Measurements from ENCODE around the gene DEDD2. TPM values are rescaled to one million over a fixed set of nuclear protein-coding genes. Genes with fewer than 3 reads are reported as not detected.

The DEDD2 gene
- total RNA-seq, 1 experiment from 2014 or later = 72.2 TPM

DNA sequence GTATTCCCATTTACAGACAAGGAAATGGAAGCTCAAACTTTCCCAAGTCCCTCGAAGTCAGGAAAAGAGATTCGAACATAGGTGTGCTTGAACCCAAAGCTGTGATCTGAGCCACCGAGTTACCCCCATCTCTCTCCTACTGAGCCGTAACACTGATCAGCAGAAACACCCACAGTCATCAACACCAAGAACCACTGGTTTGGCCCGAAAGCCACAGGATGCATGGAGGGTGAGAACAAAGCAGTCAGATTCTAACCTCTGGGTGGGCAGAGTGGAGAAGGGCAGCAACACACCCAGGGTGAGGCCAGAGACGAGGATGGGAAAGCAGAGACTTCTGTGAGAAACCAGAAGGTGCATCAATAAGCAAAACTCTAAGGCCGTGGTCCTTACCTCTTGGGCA, 57.5 kb downstream of the DEDD2 start:
- in situ Hi-C loops (cut with HindIII; ENCODE audit: low pct_unique_long_range_greater_than_20kb, low sequenced_read_pairs) = no loop called here
- DNase-seq (ENCODE audit: low read depth) = no peak

DNA sequence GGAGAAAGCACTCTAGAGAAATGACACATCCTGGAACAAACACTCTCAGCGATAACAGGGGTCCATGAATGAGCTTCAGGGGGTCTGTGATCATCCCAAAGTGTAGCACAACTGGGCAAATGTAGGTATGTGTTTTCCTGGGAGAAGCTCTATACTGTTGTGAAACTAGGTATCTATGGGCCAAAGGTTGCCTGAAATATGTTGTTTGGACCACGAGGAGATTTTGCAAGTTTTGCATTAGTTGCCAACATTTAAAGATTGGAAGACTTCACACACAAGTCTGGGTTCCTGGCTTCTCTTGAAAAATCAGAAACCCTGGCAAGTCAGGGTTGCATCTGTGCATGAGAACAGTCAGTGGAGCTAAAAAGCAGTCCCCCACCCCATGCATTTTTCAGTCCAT, 58.6 kb downstream of the DEDD2 start:
- in situ Hi-C loops (cut with HindIII; ENCODE audit: low pct_unique_long_range_greater_than_20kb, low sequenced_read_pairs) = no loop called here
- no peak for DNase-seq (ENCODE audit: low read depth)

DNA sequence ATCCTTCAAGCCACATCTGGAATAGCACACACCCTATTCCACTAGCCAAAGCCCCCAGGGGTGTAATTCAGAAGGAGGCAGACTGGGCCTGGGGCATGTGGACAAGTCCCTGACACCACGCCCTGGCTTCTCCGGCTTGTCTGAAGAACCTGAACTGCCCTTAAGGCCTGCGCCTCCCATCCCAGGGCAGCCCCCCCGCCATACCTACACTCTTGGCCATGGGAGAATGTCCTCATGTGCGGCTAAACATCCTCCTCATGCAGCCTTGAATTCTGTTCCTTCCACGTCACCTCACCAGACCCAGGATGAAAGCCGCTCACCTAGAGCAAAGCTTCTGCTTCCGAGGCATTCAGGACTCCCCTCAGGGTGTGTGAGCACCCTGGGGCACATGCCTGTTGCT, 60.9 kb downstream of the DEDD2 start:
- no peak for DNase-seq (ENCODE audit: low read depth)
- in situ Hi-C loops (cut with HindIII; ENCODE audit: low pct_unique_long_range_greater_than_20kb, low sequenced_read_pairs) = no loop called here

DNA sequence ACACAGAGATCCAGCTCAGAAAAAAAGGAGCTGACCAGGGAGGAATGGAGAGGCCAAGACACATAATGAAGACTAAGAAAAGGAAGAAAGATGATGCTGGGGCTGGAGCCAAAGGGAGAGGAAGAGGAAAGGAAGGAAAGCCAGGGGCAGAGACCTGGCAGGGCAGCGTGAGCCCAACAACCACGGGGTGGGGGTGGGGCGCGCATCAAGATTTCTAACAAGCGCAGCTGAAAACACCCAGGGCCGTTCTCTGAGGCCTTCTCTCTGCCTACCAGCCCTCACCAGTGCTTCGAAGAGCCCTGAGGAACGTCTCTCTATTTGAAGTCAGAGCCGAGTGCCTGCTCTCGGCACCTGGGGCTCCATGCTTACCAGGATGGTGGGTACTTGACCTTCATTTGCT, 61.7 kb downstream of the DEDD2 start:
- in situ Hi-C loops (cut with HindIII; ENCODE audit: low pct_unique_long_range_greater_than_20kb, low sequenced_read_pairs) = no loop called here
- no peak for DNase-seq (ENCODE audit: low read depth)

DNA sequence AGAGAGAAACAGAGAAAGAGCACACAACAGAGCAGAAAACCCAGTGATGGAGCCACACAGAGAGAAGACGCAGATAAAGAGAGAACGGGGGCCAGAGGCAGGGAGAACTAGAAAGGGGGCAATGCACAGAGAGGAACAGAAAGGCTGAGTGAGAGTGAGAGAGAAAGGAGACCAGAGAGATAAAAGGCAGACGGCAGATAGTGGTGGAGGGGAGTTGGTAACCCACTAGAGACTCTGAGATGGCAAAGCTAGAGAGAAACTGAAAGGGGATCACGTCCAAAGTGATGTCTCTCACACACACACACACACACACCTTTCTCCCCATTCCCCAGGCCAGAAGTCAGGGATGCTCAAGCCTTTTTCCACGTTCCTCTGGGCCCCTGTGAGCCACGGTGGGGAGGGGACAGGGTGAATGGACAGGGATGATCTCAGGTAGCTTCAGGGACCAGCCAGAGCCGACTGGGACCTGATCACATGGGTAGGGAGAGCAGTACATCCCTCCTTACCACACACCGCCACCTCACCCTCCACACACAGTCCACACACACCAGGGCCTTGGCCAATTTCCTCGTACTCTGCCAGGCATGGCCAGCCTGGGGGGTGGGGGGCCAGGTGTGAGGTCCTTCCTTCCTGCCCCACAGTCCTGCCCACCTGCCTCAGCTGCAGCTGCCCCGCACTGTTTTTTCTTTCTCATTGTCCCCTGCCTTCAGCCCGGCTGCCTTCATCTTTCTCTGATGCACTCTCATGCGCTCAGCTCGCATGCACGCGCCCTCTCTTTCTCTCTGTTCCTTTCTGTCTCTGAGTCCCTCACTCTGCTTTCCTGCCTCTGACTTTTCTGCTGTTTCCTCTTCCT, 62.8 kb downstream of the DEDD2 start:
- in situ Hi-C loops (cut with HindIII; ENCODE audit: low pct_unique_long_range_greater_than_20kb, low sequenced_read_pairs) = no loop called here
- DNase-seq (ENCODE audit: low read depth) = no peak

DNA sequence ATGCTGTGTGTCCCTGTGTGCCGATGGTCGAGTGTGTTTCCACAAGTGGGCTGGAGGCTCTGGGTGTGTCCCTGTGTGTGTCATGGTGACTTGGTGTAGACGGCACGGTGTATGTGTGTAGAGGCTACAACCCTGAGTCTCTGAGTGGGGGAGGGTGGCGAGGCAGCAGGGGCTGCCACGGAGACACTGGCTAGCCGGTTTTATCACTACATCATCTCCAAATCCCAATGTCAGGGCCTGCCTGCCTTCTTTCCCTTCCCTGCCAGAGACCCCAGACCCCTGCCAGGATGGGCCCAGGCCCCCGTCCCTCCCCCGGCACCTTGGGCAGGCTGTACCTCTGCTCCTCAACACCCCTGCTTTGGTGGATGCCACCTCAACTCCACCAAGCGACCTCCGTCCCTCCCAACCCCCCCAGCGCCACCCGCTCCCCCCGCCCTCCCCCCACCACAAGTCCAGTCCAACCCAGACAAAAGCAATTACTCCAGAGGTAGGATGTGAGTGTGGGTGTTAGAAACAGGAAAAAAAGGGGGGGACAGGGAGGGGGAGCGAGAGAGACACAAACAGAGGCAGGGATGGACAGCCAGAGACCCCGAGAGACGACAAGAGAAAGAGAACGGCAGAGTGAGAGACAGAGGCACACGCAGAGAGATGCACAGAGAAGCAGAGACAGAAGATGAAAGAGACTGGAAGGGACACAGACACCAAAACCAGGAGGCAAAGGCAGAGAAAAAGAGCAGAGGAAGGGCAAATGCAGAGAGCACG, 63.6 kb downstream of the DEDD2 start:
- in situ Hi-C loops (cut with HindIII; ENCODE audit: low pct_unique_long_range_greater_than_20kb, low sequenced_read_pairs) = no loop called here
- no peak for DNase-seq (ENCODE audit: low read depth)

DNA sequence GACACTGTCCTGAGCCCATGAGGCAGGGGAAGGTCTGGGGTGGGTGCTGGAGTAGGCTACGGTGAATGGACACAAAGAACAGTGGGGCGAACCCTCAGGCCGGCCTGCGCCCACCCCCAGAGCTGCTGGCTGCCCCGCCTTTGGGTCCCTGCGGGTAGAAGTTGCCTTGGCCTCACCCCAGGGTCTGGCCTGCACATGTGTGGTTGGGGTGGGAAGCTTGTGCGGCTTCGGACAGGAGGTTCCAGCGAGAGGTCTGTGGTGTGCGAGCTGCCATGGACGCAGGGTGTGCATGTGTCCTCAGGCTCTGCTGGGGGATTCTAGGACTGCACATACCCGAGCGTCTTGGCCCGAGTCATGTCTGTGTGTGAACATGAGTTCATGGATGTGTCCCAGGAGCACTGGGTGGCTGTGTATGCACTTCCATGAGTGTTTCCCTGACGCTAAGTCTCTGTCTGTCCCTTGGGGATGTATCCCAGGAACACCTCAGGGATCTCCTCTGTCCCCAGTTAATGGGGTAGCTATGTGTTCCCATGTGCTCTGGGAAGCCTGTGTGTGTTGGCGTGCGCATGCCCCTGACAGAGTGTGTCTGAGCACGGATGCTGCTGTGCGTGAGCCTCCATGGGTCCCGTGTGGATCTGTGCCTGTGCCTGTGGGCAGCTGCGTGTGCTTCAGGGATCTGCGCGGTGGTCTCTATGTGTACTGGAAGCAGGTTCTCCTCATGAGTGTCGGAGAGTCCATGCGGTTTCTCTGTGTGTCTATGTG, 64.4 kb downstream of the DEDD2 start:
- no peak for DNase-seq (ENCODE audit: low read depth)
- in situ Hi-C loops (cut with HindIII; ENCODE audit: low pct_unique_long_range_greater_than_20kb, low sequenced_read_pairs) = no loop called here

DNA sequence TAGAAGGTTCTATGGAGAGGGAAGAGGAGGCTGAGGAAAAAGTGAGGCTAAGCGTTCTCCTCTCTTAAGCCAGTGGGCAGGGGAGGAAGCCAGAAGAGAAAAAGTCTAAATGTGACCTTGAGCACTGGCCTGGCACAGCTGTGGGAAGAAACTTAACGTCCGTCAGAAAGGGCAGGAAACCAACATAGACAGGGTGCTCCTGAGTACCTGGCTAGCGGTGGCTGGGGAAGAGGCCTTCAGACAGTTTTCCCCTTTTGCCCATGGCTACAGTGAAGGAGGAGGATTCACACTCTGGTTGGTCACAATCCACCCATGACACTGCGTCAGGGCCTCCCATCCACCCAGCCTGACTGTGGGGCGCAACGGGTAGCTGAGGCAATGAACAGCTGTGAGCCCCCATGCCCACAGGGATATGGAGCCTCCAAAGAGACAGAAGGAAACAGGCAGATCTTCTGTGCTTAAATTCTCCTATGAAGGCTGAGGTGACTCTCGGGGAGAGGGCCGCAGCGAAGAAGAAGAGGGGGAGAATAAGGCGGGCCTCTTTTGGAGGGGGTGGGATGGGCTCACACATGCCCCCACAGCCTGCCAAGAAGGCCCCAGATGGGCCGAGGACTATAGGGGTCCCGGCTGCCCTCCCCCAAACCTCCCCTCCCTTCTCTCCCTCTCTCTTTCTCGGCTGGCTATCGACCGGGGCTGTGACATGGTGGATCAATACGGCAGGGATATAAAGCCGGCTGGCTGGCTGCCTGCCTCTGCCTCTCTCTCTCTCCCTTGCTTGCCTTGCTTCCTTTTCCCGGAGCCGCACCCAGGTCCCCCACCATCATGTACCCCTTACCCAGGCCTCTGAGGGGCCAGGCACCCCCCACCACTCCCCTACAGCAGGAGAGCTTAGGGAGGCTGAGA, 65.4 kb downstream of the DEDD2 start:
- DNase-seq (ENCODE audit: low read depth) = no peak
- in situ Hi-C loops (cut with HindIII; ENCODE audit: low pct_unique_long_range_greater_than_20kb, low sequenced_read_pairs) = no loop called here

DNA sequence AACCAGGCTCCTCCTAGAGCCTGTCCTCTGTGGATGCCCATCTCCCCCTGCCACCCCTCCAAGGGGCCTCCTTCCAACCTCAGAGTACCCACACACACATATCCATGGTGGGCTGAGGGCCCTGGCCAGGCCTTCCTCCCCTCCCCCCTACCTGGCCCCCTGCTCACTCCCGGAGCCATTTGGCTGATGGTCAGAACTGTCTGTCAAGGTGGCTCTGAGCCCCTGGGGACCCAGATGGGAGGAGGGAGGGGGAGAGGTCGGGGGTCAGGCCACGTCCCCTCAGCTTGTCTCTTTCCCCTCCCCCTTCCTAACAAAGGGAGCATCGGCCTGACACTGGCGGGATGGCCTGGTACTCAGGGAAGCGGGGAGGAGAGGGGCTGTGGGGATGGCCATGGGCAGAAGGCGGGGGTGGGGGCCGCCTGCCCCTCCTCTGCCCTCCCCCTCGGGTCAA, 66.5 kb downstream of the DEDD2 start:
- DNase-seq (ENCODE audit: low read depth) = no peak
- in situ Hi-C loops (cut with HindIII; ENCODE audit: low pct_unique_long_range_greater_than_20kb, low sequenced_read_pairs) = no loop called here

DNA sequence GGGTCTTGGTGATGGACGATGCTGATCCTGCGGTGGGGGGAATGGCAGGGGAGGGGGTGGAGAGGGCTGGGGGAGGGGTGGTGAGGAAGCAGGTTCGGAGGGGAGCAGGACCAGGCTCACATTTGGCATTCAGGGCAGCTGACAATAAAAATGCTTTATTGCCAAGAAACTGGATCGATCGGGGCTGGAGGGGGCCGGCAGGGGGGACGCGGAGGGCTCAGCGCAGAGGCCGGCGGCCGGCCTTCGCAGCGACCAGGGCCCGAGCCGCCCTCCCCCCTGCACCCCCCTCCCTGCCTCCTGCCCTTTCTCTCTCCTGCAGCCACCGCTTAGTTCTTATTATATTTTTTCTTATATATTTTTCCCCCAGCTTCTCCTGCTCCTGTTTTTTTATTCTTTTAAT, 67.1 kb downstream of the DEDD2 start:
- DNase-seq (ENCODE audit: low read depth) = no peak
- in situ Hi-C loops (cut with HindIII; ENCODE audit: low pct_unique_long_range_greater_than_20kb, low sequenced_read_pairs) = no loop called here

DNA sequence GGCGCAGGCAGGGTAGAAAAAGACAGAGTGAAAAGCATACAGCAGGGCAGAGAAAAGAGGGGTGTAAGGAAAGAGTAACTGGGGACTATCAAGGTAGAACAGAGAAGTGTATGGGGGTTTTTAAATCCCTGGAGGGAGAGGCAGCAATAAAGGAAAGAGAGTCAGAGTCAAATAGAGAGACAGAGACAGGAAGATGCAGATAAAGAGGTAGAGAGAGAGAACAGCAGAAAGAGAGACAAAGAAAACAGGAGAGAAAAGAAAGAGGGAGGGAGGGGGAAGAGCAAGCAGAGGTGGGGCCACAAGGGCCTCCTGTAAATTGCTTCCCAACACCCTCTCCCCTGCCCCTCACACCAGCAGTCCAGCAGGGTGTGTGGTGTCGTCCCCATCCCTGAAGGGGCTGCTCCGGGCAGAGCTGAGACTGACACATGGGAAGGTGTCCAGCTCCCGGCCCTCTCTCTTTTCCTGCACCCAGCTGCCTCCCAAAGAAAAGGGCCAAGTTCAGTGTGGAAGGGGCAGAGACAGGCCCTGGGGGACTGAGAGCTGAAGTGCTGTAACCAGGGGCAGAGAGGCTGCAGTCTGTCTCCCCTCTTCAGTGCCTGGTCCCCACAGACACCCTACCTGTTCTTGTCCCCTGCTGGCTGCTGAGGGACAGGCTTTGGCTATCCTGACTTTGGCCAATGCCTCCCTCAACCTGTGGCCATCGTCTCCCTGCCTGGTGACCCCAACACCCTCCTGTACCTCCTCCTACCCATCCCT, 67.9 kb downstream of the DEDD2 start:
- in situ Hi-C loops (cut with HindIII; ENCODE audit: low pct_unique_long_range_greater_than_20kb, low sequenced_read_pairs) = no loop called here
- no peak for DNase-seq (ENCODE audit: low read depth)

Other genes starting within 250 kb of the DEDD2 start
- 2.3 TPM in 1 of 2 replicates, not detected in the other for gene ATP1A3, start 223.4 kb downstream of the DEDD2 start, total RNA-seq (2014; rRNA removed; shearing (Covaris generic); ENCODE audit: low replicate concordance)
- not detected in 2 replicates for gene GRIK5, start 147.5 kb downstream of the DEDD2 start, total RNA-seq (2014; rRNA removed; shearing (Covaris generic); ENCODE audit: low replicate concordance)
- gene ZNF574, start 141.5 kb downstream of the DEDD2 start, total RNA-seq (2014; rRNA removed; shearing (Covaris generic); ENCODE audit: low replicate concordance) = 18.2 and 24.6 TPM in 2 replicates
- gene POU2F2, start 85.2 kb downstream of the DEDD2 start, total RNA-seq (2014; rRNA removed; shearing (Covaris generic); ENCODE audit: low replicate concordance) = not detected in 2 replicates
- 8.4 and 12.4 TPM in 2 replicates for gene ZNF526, start 2.6 kb upstream of the DEDD2 start, total RNA-seq (2014; rRNA removed; shearing (Covaris generic); ENCODE audit: low replicate concordance)
- gene GSK3A, start 24.9 kb upstream of the DEDD2 start, total RNA-seq (2014; rRNA removed; shearing (Covaris generic); ENCODE audit: low replicate concordance) = 29.9 and 32.2 TPM in 2 replicates
- 47.1 and 49.5 TPM in 2 replicates for gene ERF, start 37.5 kb upstream of the DEDD2 start, total RNA-seq (2014; rRNA removed; shearing (Covaris generic); ENCODE audit: low replicate concordance)
- 13.6 and 27.5 TPM in 2 replicates for gene CIC, start 51.6 kb upstream of the DEDD2 start, total RNA-seq (2014; rRNA removed; shearing (Covaris generic); ENCODE audit: low replicate concordance)
- gene PRR19, start 84.5 kb upstream of the DEDD2 start, total RNA-seq (2014; rRNA removed; shearing (Covaris generic); ENCODE audit: low replicate concordance) = 3.0 TPM in 1 of 2 replicates, not detected in the other
- 142 and 150 TPM in 2 replicates for gene PAFAH1B3, start 84.9 kb upstream of the DEDD2 start, total RNA-seq (2014; rRNA removed; shearing (Covaris generic); ENCODE audit: low replicate concordance)
- gene TMEM145, start 95.6 kb upstream of the DEDD2 start, total RNA-seq (2014; rRNA removed; shearing (Covaris generic); ENCODE audit: low replicate concordance) = not detected in 2 replicates
- 36.8 and 75.6 TPM in 2 replicates for gene MEGF8, start 108.0 kb upstream of the DEDD2 start, total RNA-seq (2014; rRNA removed; shearing (Covaris generic); ENCODE audit: low replicate concordance)
- 22.1 TPM in 1 of 2 replicates, not detected in the other for gene CNFN, start 172.6 kb upstream of the DEDD2 start, total RNA-seq (2014; rRNA removed; shearing (Covaris generic); ENCODE audit: low replicate concordance)
- 5.7 and 13.1 TPM in 2 replicates for gene LIPE, start 209.7 kb upstream of the DEDD2 start, total RNA-seq (2014; rRNA removed; shearing (Covaris generic); ENCODE audit: low replicate concordance)
- not detected in 2 replicates for gene CXCL17, start 225.3 kb upstream of the DEDD2 start, total RNA-seq (2014; rRNA removed; shearing (Covaris generic); ENCODE audit: low replicate concordance)